ENCODE data around the gene LBHD1.

- TF ChIP-seq POLR2A (IDR thresholded peaks at IDR 0.05), result peak in 1 of 2 donors; percentile 19
- TF ChIP-seq CTCF (IDR thresholded peaks at IDR 0.05), result peak; percentile 24 to 72 (median 55)
Observed at GRCh38 chr11:62680825-62681240, 8.8 kb upstream of the LBHD1 start.

Data from Peyer's patch (tissue), 4 donors.